Measurements from ENCODE around the gene NHLRC4. TPM values are rescaled to one million over a fixed set of nuclear protein-coding genes. Genes with fewer than 3 reads are reported as not detected.

NHLRC4 gene
- total RNA-seq, 1 experiment from 2014 or later: 0.37 TPM

- Histone ChIP-seq H3K9me3 (replicated peaks) (no peaks in the 10 kb centered on the region), H3K27me3 (replicated peaks) (no peaks in the 10 kb centered on the region), H3K36me3 (peaks cover 32% of the 10 kb centered on the region), H3K4me3 (no peak overlapping the region), H3K4me1 (replicated peaks) (peaks cover 3% of the 10 kb centered on the region; the same call in 1 of the 2 replicates), H3K27ac (no peak overlapping the region)
- no peak for DNase-seq (ENCODE audit: low read depth in 1 of 2, low spot score in 2 of 2)
Measured at GRCh38 chr16:575354-576196, 8.8 kb downstream of the NHLRC4 start.

DNA sequence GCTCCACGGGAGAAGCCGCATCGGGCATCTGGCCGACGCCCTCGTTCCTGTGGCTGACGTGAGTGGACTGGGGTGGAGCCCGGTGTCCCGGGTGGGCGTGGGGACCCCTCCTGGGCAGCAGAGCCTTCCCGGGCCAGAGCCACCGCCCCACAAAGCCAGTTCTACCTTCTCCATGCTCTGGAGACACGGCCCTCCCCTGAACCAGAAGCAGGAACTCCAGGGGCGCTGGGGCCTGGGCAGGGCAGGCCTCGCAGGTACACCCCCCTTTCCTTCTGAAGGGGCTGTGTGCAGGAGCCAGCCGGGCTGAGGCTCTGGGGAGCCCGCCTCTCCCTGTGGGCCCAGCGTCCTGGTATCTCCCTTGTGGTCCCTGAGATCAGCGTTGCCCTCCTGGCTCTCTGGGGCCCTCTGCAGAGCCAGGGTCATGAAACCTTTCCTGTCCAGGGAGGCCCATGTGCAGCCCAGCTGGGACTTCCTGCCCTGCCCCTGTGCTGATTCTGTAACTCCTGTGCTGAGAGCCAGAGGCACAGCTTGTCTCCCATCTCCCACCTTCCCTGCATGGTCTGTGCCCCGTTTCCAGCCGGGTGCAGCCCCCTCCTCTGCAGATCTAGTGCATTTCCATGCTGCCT is 9.5 kb downstream of the NHLRC4 start:
- peaks cover 32% of the 10 kb centered on the region for H3K36me3 ChIP-seq
- no peak for DNase-seq (ENCODE audit: low read depth in 1 of 2, low spot score in 2 of 2)
- no peaks in the 10 kb centered on the region for H3K4me1 ChIP-seq (replicated peaks)
- H3K9me3 ChIP-seq (replicated peaks): no peaks in the 10 kb centered on the region
- H3K27me3 ChIP-seq (replicated peaks): no peaks in the 10 kb centered on the region
- no peak overlapping the region for H3K4me3 ChIP-seq
- no peak overlapping the region for H3K27ac ChIP-seq

- peaks cover 32% of the 10 kb centered on the region for H3K36me3 ChIP-seq
- no peaks in the 10 kb centered on the region for H3K4me1 ChIP-seq (replicated peaks)
- H3K27ac ChIP-seq: no peak overlapping the region
- H3K4me3 ChIP-seq: no peak overlapping the region
- no peaks in the 10 kb centered on the region for H3K27me3 ChIP-seq (replicated peaks)
- H3K9me3 ChIP-seq (replicated peaks): no peaks in the 10 kb centered on the region
- no peak for DNase-seq (ENCODE audit: low read depth in 1 of 2, low spot score in 2 of 2)
Measured at GRCh38 chr16:576823-577201, 10.0 kb downstream of the NHLRC4 start.

GRCh38 chr16:577796-578195 is 11.0 kb downstream of the NHLRC4 start:
- Histone ChIP-seq H3K36me3 (peaks cover 28% of the 10 kb centered on the region), H3K9me3 (replicated peaks) (no peaks in the 10 kb centered on the region), H3K4me3 (no peak overlapping the region), H3K27ac (no peak overlapping the region), H3K27me3 (replicated peaks) (no peaks in the 10 kb centered on the region), H3K4me1 (replicated peaks) (no peaks in the 10 kb centered on the region)
- DNase-seq (ENCODE audit: low read depth in 1 of 2, low spot score in 2 of 2): no peak

DNA sequence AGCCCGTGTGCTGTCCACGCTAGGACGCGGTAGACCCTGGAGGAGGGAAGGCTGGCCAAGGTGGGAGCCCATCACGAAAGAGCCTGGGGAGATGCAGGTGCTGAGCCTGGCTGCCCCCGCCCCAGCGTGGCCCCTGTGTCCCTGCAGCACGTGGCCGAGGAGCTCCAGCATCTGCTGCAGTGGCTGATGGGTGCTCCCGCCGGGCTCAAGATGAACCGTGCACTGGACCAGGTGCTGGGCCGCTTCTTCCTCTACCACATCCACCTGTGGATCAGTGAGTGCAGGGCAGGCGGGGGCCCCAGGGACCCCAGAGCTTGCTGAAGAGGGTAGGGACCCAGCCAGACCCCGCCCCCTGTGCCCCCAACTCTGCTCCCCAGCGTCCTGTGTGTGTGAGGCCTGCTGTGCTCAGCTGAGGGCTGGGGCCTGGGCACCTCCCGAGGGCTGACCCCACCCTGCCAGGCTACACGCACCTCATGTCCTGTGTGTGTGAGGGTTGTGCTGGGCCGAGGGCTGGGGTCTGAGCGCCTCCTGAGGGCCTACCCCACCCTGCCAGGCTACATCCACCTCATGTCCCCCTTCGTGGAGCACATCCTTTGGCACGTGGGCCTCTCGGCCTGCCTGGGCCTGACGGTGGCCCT is 11.5 kb downstream of the NHLRC4 start:
- H3K36me3 ChIP-seq: peaks cover 28% of the 10 kb centered on the region
- no peaks in the 10 kb centered on the region for H3K27me3 ChIP-seq (replicated peaks)
- DNase-seq (ENCODE audit: low read depth in 1 of 2, low spot score in 2 of 2): no peak
- no peak overlapping the region for H3K4me3 ChIP-seq
- H3K9me3 ChIP-seq (replicated peaks): no peaks in the 10 kb centered on the region
- H3K27ac ChIP-seq: no peak overlapping the region
- no peaks in the 10 kb centered on the region for H3K4me1 ChIP-seq (replicated peaks)

DNA sequence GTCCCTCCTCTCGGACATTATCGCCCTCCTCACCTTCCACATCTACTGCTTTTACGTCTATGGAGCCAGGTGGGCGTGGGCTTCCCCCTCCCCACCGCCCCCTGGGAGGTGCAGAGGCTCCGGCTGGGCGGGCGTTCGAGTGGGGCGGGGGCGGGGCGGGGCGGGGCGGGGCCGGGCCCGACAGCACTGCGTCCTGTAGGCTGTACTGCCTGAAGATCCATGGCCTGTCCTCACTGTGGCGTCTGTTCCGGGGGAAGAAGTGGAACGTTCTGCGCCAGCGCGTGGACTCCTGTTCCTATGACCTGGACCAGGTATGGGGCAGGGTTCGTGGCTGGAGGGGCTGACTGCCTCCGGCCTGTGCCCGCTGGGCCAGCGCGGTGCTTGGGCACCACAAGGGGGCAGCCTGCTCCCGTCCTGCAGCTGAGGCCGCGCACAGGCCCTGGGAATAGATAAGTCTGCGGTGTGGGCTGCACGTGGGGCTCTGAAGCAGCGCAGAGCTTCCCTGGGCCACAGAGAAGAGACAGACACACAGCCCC is 12.1 kb downstream of the NHLRC4 start:
- Histone ChIP-seq H3K27me3 (replicated peaks) (no peaks in the 10 kb centered on the region), H3K9me3 (replicated peaks) (no peaks in the 10 kb centered on the region), H3K27ac (no peak overlapping the region), H3K36me3 (peaks cover 26% of the 10 kb centered on the region), H3K4me1 (replicated peaks) (no peaks in the 10 kb centered on the region), H3K4me3 (no peak overlapping the region)
- no peak for DNase-seq (ENCODE audit: low read depth in 1 of 2, low spot score in 2 of 2)

DNA sequence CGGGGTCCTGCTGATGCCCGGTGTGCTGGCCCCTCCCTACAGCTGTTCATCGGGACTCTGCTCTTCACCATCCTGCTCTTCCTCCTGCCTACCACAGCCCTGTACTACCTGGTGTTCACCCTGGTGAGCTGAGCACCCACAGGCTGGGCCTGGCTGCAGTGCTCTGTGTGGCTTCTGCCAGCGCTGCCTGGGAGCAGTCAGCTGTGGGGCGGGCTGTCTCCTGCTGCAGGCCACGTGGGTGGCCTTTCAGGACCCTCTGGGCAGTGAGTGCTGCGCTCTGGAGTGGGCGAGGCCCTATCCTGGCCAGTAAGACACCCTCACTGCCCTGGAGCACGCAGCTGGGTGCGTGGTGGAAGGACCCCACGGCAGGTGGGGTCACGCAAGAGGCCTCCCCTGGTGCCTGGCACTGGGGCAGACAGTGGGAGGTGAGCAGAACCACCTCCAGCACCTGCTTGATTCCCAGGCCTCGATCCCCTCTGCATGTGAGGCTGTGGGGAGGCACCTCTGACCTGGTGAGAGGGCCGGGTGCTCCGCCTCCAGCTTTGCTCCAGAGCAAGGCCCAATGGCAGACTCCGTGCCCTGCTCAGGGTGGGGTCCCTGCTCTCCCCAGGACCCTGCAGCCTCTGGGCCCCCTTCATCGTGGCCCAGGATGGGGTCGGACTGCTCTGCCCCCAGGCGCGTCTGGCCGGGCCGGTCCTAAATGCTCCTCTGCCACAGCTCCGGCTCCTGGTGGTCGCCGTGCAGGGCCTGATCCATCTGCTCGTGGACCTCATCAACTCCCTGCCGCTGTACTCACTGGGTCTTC is 13.5 kb downstream of the NHLRC4 start:
- no peak overlapping the region for H3K27ac ChIP-seq
- H3K4me3 ChIP-seq: no peak overlapping the region
- peaks cover 14% of the 10 kb centered on the region for H3K36me3 ChIP-seq
- H3K9me3 ChIP-seq (replicated peaks): no peaks in the 10 kb centered on the region
- H3K4me1 ChIP-seq (replicated peaks): no peaks in the 10 kb centered on the region
- no peak for DNase-seq (ENCODE audit: low read depth in 1 of 2, low spot score in 2 of 2)
- 0 out of 2 replicates have a peak, but pooled peaks cover under 1% of the 10 kb centered on the region for H3K27me3 ChIP-seq (replicated peaks)

GRCh38 chr16:580946-581498 is 14.2 kb downstream of the NHLRC4 start:
- no peak overlapping the region for H3K27ac ChIP-seq
- no peaks in the 10 kb centered on the region for H3K9me3 ChIP-seq (replicated peaks)
- H3K4me1 ChIP-seq (replicated peaks): no peaks in the 10 kb centered on the region
- H3K27me3 ChIP-seq (replicated peaks): 0 out of 2 replicates have a peak, but pooled peaks cover 4% of the 10 kb centered on the region
- DNase-seq (ENCODE audit: low read depth in 1 of 2, low spot score in 2 of 2): no peak
- H3K4me3 ChIP-seq: no peak overlapping the region
- peaks cover 8% of the 10 kb centered on the region for H3K36me3 ChIP-seq

DNA sequence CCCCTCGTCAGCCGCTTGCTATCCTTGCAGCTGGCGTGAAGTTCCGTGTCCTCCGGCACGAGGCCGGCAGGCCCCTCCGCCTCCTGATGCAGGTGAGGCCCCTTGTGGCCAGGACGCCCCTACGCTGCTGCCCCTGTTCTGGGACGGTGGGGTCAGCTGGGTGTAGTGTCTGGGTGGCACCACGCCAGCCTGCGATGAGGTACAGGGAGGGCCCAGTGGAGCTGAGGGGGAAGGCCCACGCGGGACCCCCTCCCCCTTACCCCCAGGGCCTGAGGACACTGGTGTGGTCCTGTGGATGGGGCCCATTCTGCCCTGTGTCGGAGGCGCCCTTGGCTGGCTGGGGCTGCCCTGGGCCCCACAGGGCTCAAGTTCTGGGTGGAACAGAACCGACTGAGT is 15.4 kb downstream of the NHLRC4 start:
- Histone ChIP-seq H3K9me3 (replicated peaks) (no peaks in the 10 kb centered on the region), H3K4me3 (no peak overlapping the region), H3K27me3 (replicated peaks) (0 out of 2 replicates have a peak, but pooled peaks cover 4% of the 10 kb centered on the region), H3K36me3 (peaks cover 2% of the 10 kb centered on the region; the same call in 1 of the 2 replicates), H3K4me1 (replicated peaks) (peaks cover 3% of the 10 kb centered on the region; the same call in 1 of the 2 replicates), H3K27ac (no peak overlapping the region)
- no peak for DNase-seq (ENCODE audit: low read depth in 1 of 2, low spot score in 2 of 2)

GRCh38 chr16:582614-583331 is 16.0 kb downstream of the NHLRC4 start:
- H3K4me1 ChIP-seq (replicated peaks): peaks cover 4% of the 10 kb centered on the region

GRCh38 chr16:583470-583814 is 16.6 kb downstream of the NHLRC4 start:
- Histone ChIP-seq H3K27me3 (replicated peaks) (0 out of 2 replicates have a peak, but pooled peaks cover 4% of the 10 kb centered on the region), H3K36me3 (peaks cover 8% of the 10 kb centered on the region; the same call in 1 of the 2 replicates), H3K4me1 (replicated peaks) (peaks cover 10% of the 10 kb centered on the region), H3K9me3 (replicated peaks) (no peaks in the 10 kb centered on the region), H3K27ac (no peak overlapping the region), H3K4me3 (no peak overlapping the region)
- DNase-seq (ENCODE audit: low read depth in 1 of 2, low spot score in 2 of 2): no peak

More at GRCh38 chr16:582614-583331, 16.0 kb downstream of the NHLRC4 start:
- DNase-seq (ENCODE audit: low read depth in 1 of 2, low spot score in 2 of 2): no peak
- H3K9me3 ChIP-seq (replicated peaks): no peaks in the 10 kb centered on the region
- peaks cover 3% of the 10 kb centered on the region; the same call in 1 of the 2 replicates for H3K36me3 ChIP-seq
- 0 out of 2 replicates have a peak, but pooled peaks cover 4% of the 10 kb centered on the region for H3K27me3 ChIP-seq (replicated peaks)
- no peak overlapping the region for H3K27ac ChIP-seq
- no peak overlapping the region for H3K4me3 ChIP-seq

DNA sequence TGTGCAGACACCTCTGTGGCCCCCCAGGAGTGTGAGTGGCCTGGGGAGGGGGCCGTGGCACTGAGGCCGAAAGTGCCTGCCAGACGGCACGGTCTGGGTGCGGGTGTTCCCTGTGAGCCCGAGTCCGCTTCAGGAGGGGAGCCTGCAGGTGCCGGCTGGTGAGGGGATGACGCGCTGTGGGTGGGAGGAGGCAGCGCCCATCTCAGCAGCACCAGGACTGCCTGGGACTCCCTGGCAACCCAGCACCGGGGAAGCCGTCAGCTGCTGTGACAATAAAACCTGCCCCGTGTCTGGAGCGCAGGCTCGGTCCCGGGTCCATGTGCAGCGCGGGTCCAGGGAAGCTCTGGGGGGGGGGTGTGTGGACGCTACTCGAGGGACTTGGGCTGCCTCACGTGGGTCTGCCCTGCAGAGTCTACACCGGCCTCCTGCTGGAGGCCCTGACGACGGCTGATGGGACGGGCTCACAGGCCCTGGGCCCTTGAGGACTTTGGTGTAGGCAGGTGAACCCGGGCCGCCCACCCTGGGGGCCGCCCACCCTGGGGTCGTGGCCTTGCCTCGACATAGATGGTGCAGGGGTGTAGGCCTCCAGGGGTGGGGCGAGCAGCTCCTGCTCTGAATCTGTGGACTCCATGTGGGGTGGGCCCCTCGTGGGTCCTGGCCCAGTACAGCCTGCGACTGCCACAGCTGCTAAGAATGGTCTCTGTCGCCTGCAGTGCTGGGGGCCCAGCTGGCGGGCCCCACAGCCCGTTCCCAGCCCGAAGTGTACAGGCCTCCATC is 17.2 kb downstream of the NHLRC4 start:
- Histone ChIP-seq H3K4me3 (no peak overlapping the region), H3K36me3 (peaks cover 13% of the 10 kb centered on the region), H3K27ac (no peak overlapping the region), H3K9me3 (replicated peaks) (no peaks in the 10 kb centered on the region), H3K27me3 (replicated peaks) (0 out of 2 replicates have a peak, but pooled peaks cover 4% of the 10 kb centered on the region), H3K4me1 (replicated peaks) (peaks cover 11% of the 10 kb centered on the region)
- DNase-seq (ENCODE audit: low read depth in 1 of 2, low spot score in 2 of 2): no peak
